ENCODE results near the gene RELN.

Gene RELN

DNA sequence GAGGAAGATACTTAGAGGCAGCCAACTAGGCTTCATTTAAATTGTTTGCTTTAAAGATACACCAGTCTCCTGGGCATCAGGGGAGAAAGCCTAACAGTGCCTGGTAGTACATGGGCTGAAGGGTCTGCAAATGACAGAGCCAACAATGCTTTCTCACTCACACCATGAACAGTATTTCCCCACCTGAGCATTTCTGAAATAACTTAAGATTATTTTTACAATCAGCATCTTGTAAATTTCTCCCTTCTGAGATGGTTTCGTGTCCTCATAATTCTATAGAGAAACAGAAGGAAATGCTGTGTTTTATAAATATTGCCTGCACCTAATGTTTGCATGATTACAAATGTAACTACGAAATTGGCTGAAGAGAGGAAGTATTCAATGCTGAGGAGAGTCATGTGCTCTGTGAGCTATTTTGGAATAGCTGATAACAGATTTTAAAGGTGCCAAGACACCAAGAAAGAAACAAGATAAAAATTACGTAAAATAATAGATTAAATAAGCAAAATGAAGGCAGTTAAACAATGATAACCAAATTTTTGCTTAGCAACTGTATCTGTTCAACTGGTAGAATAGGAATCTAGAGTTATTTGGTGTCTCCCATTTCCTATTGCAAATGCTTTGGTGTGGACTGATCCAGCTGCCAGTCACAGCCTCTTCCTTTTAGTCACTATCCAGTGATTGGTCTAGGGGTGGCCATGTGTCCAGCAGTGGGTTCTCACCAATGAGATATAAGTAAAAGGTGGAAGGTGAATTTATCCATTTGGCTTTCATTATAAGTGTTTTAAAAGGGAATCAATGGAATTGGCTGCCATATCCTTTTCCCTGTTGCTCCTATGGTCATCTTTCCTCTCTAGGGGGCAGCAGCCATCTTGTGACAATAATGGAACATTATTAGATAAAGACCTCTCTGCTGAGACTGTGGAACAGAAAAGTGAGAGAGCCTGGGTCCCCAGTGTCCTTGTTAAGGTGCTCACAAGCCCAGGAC, 375.5 kb downstream of the RELN start:
- no peak for DNase-seq

DNA sequence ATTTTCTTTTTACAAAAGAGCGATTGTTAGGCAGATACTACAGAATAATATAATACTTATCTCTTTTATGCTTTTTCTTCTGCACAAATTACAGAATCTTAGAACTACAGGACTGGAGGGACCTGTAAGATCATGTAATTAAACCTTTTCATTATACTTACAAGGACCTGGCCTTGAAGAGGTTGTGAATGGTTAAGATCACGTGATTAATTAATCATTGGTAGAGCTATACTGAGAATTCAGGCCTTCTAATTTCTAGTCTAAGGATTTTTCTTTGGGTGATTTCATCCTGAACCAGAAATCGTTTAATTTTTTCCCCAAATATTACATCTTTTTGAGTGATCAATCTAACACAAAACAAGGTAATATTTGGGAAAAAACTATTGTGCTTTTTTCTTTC, 379.7 kb downstream of the RELN start:
- no peak for DNase-seq

DNA sequence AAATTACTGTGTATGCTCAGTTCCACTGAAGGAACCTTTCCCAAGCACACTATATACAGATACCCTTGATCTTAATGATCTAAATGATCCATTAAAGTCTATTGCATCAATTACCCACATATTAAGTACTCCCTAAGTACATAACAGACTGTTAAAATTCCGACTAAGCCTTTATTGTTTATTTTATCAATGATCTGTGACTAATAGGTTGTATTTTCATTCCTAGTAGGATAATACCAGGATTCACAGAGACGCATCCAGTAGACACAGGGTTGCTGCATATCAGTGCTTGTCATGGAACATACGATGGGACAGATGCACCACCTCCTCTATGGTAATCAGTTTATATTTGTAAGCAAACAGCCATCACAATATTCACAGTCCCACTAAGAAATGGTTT, 383.8 kb downstream of the RELN start:
- no peak for DNase-seq

- no peak for DNase-seq
Observed at GRCh38 chr7:103598326-103598905, 391.0 kb downstream of the RELN start.

DNA sequence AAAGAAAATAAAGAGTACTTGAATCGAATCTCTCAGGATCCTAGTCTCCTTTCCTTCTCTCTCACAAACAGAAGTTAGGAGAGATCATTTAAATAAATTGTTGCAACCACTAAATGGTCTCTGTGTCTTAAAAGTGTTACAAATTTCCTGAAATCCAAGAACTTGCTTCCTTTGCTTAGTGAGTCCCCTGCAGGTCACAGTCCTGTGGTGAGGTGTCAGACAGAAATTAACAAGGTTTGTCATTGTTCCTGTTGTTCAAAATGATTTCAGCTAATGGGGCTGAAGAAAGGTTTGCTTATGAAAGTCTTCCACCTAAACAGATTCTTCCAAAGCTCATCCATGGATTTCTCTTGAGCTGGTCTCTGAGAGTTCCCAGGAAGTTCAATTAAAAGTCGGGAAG, 391.9 kb downstream of the RELN start:
- no peak for DNase-seq

DNA sequence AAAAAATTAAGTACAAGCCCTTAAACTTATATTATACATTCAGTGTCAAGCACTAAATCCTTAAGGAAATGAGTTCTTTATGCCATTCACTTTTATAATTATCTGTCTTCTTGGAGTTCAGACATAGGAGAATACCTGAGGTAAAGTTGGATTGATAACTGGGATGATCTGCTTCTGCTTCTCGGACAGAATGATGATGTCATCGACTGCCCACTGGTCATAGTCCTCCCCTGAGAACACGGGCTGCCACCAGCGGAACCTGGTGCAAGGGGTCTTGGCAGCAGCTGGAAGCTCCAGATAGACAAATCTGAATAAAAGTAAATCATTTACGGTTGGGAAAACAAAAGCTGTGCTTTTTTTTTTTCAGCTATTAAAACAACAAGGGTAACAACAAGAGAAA, 395.3 kb downstream of the RELN start:
- no peak for DNase-seq

DNA sequence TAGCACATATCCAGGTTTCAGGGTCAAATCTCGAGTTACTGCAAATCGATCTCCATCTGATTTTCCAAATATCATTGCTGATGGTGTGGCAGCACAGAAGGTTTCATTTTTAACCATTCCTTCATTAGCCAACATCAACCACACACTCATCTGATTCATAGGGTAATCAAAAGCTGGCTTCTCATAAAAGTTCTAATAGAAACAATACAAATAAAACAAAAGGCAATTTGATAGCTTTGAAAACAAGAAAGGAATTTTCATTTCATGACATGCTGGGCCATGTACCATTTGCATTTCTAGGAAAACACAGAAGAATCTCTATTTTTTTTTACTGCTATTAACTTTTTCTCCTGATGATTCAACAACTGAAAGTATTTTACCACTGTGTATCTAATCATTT, 395.8 kb downstream of the RELN start:
- DNase-seq = no peak

GRCh38 chr7:103592844-103593243, 396.6 kb downstream of the RELN start:
- DNase-seq = no peak

DNA sequence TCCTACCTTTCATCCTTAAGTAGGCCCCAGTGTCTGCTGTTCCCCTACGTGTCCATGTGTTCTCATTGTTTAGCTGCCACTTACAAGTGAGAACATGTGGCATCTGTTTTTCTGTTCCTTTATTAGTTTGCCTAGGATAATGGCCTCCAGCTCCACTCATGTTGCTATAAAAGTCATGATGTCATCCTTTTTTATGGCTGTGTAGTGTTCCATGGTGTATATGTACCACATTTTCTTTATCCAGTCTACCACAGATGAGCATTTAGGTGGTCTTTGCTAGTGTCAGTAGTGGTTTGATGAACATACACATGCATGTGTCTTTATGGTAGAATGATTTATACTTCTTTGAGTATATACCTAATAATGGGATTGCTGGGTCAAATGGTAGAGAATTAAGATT, 397.3 kb downstream of the RELN start:
- no peak for DNase-seq

GRCh38 chr7:103580031-103580430, 409.4 kb downstream of the RELN start:
- DNase-seq = no peak

GRCh38 chr7:103577059-103577458, 412.4 kb downstream of the RELN start:
- no peak for DNase-seq

DNA sequence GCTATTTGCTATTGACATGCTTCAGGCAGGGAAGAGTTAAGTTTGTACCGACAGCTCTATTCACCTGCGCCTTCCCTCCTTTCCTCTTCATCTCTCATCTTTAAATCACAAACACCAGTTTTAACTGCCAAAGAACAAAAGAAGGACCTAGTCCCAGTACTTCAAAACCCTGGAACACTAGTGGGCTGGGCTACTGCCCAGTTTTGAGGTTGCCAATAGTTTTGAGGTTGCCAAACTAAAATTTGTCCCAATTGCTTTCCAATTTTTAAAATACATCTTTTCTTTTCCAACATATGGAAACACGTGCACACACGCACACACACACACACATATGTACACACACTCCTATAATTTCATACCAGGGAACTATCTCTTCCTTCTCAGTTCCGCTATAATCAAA, 412.8 kb downstream of the RELN start:
- no peak for DNase-seq

GRCh38 chr7:103574576-103574975, 414.9 kb downstream of the RELN start:
- no peak for DNase-seq

DNA sequence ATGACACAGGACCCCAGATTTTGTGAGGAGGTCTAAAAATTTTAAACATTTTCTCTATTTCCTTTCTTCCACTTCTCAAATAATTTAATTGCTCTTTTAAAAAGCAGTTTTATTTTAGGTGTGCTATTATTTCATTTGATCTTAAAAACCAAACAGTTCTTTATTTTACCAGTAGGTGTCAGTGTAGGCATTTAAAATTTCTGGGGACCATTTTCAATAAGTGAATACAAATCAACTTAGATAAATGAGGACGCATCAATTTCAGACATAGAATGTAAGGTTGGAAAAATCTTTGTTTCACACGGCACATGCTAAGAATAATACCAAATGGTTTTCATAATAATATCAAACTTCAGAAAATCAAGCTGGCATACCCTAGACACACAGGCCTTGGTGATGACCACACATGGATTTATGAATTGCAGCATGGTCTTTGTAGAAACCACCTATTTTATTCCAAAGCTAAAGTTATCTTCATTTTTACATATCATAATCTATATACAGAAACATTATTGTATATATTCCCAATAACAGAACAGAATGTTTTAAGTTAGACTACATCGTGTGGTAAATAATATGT, 415.9 kb downstream of the RELN start:
- DNase-seq = no peak

DNA sequence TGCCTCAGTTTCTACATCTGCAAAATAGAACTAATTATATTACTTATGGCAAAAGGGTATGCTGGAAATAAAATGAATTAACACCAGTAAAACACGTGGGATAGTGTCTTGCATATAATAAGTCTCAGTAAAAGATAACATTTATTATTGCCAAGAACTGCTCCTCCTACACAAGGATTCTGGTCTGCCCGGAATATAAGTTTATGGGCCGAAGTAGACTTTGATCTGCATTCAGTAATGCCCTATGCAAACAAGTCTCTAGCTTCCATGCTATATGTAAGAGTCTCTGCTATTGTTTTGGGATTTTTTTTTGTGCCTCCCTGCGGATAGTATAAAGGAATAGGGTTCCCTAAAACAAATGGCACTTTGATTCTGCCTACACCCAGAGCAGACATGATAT, 417.9 kb downstream of the RELN start:
- no peak for DNase-seq

GRCh38 chr7:103569621-103570305, 419.7 kb downstream of the RELN start:
- no peak for DNase-seq

DNA sequence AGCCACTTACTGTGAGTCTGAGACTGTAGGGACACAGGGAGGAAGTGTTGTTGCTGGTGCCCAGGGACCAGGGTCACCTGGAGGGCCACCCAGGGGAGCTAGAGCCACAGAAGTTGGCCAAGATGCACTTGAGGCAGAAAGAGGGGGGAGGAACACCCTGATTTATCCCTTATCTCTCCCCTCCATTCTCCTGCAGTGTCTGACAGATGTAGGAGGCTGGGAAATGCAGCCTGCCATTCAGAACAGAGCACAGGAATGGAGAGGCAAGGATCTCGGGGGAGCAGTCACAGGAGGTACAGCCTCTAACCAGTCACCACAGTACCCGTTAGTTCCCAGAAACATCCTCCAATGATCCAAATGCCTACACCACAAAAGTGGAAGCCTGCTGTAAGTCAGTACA, 425.0 kb downstream of the RELN start:
- no peak for DNase-seq

- DNase-seq = no peak
Observed at GRCh38 chr7:103560136-103560535, 429.3 kb downstream of the RELN start.

DNA sequence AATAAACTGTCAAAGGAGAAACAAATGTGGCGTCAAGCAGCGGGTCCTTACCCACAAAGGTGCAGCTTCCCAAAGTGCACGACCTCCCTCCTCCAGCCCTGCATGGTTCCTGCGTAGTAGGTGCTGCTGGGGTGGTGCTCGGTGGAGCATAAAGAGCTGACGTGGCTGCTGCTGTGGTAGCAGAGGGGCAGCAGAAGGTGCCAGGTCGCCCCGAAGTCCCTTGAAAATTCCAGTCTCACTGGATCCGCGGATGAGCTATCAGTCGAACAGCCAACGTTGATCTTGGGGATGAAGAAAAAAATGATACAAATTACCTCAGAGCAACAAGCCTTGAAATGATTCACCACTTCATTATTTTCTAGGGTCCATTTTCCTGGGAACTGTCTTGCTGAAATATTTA, 438.4 kb downstream of the RELN start:
- no peak for DNase-seq

GRCh38 chr7:103549786-103550185, 439.7 kb downstream of the RELN start:
- no peak for DNase-seq

- DNase-seq = no peak
Observed at GRCh38 chr7:103547451-103548284, 441.8 kb downstream of the RELN start.

- DNase-seq = no peak
Observed at GRCh38 chr7:103542470-103542869, 447.0 kb downstream of the RELN start.

GRCh38 chr7:103541947-103542346, 447.5 kb downstream of the RELN start:
- DNase-seq = no peak

All from NCI-H226 (cell line).